ENCODE measurements around the gene LDAH. TPM values are rescaled to one million over a fixed set of nuclear protein-coding genes. Genes with fewer than 3 reads are reported as not detected.

The LDAH gene
- total and polyA plus RNA-seq, 10 of the 15 experiments (the other 5 are each of a cell fraction or from before 2014, with no cell fraction given): 17.9 to 44.7 (median 30.0) TPM

- no peak for TF ChIP-seq CEBPZ (IDR thresholded peaks at IDR 0.05; ENCODE audit: low read depth, low read length)
Measured at GRCh38 chr2:20689428-20690264, 133.3 kb downstream of the LDAH start (continued).

GRCh38 chr2:20687260-20687832 is 135.6 kb downstream of the LDAH start:
- Histone ChIP-seq H3K27ac (ENCODE audit: control insufficient read depth, insufficient read depth) (no peak overlapping the region), H3K27me3 (replicated peaks in 1 of 2; ENCODE audit: control insufficient read depth in 2 of 2, insufficient read depth in 2 of 2, low read length in 1 of 2) (no peaks in the 10 kb centered on the region), H3K9ac (ENCODE audit: control insufficient read depth, insufficient read depth, low read length) (no peak overlapping the region), H3K4me1 (ENCODE audit: control insufficient read depth, insufficient read depth, low read length) (no peaks in the 10 kb centered on the region), H3K4me3 (no peak overlapping the region), H3K4me2 (ENCODE audit: control insufficient read depth, insufficient read depth) (no peak overlapping the region), H3K9me3 (replicated peaks; ENCODE audit: control insufficient read depth, insufficient read depth, low read length) (no peaks in the 10 kb centered on the region), H2AFZ (ENCODE audit: control insufficient read depth, low read depth, low read length) (no peak overlapping the region), H4K20me1 (ENCODE audit: control insufficient read depth, insufficient read depth) (no peaks in the 10 kb centered on the region), H3K79me2 (ENCODE audit: control insufficient read depth, insufficient read depth, low read length) (no peaks in the 10 kb centered on the region), H3K36me3 (ENCODE audit: control insufficient read depth in 2 of 2, insufficient read depth in 2 of 2, low read length in 1 of 2) (peaks cover 0 to 10% of the 10 kb centered on the region in 2 experiments; a peak in 3 of 4 replicates)
- in situ Hi-C loops (cut with MboI) (no loop called here), intact Hi-C loops (cut with micrococcal nuclease; ENCODE audit: unreplicated experiment) (no loop called here)
- ChIA-PET SMC1A (ENCODE audit: uncharacterized antibody, unreplicated experiment) (interaction anchor here (1.7 kb wide), 1 partner anchor 9 kb away, joined by 6 read pairs; no protein-coding TSS in a partner anchor), RAD21 (ENCODE audit: unreplicated experiment) (no interaction called here), POLR2A (no interaction called here), CTCF (no interaction called here)
- DNase-seq (ENCODE audit: low read depth, low spot score) (no peak), ATAC-seq (no peak), FAIRE-seq (no peak)
- BruUV-seq (replicated peaks): no TSS peak
- 100% methylated on average over 4 of the region's 4 CpGs for WGBS (ENCODE audit: insufficient coverage, insufficient replicate concordance, low lambda C conversion rate, missing lambda C conversion rate)
- TF ChIP-seq BRCA1 (IDR thresholded peaks at IDR 0.05; ENCODE audit: low read depth, low read length) (no peak), FOXM1 (IDR thresholded peaks at IDR 0.05; ENCODE audit: low read depth, low read length) (no peak), PML (IDR thresholded peaks at IDR 0.05; ENCODE audit: low read length) (no peak), ATF3 (IDR thresholded peaks at IDR 0.05; ENCODE audit: borderline replicate concordance, extremely low read depth, low read depth, low read length) (no peak), TCF3 (IDR thresholded peaks at IDR 0.05; ENCODE audit: borderline replicate concordance, insufficient read depth, low read depth, low read length) (no peak), CREB1 (IDR thresholded peaks at IDR 0.05; ENCODE audit: low read depth) (no peak), USF1 (IDR thresholded peaks at IDR 0.05; ENCODE audit: borderline replicate concordance, extremely low read length, insufficient read depth, low read depth, low read length) (no peak), NFYB (IDR thresholded peaks at IDR 0.05; ENCODE audit: insufficient read depth, low read depth, low read length) (no peak), PKNOX1 (IDR thresholded peaks at IDR 0.05) (no peak), USF2 (IDR thresholded peaks at IDR 0.05; ENCODE audit: borderline replicate concordance, low read depth, low read length) (no peak), TARDBP (IDR thresholded peaks at IDR 0.05; ENCODE audit: borderline replicate concordance) (no peak), BCL11A (IDR thresholded peaks at IDR 0.05; ENCODE audit: low read depth, low read length) (no peak), JUND (IDR thresholded peaks at IDR 0.05; ENCODE audit: low read depth, low read length) (no peak)

All from GM12878 (cell line).